GDM1 (cell line): Measurements from ENCODE around the gene RCAN2.

Experiments used
- DNase-seq: peaks from one replicate; lab custom pipeline; 2025; lab: John Stamatoyannopoulos, UW

The RCAN2 gene

GRCh38 chr6:46254331-46254730 is 236.9 kb downstream of the RCAN2 start:
- no peak for DNase-seq

DNA sequence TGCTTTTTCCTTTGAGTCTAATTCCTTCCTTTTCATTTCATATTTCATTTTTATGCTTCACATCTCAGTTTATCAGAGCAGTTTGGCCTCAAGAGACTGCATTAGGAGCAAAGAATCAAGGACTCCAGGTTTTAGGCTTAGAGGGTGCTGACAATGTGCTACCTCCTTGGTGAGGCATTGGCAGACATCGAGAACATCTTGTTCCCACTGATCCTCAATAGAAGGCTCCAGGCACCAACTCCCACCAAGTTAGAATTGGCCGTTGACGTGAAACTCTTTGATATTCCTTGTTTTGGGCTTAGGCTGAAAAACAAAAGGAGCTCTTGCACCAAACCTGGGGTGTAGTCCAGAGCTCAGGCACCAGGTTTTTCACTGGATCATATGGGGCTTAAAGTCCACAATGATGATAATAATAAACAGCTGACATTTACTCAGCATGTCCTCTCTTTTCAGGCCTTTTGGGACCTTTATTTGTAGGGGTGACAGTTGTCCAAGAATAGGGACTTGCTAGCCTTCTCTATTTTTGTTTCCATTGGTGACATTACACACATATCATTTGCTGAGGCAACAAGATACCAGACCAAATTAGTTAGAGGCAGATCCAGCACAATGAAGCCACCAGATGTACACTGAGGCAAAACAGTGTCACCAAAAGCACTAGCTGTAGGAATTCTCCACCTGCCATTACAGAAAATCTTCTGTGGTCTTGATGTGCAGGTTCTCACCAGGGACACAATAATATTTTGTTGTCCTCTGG is 239.5 kb downstream of the RCAN2 start:
- no peak for DNase-seq

- DNase-seq, result no peak
Measured at GRCh38 chr6:46248143-46248542, 243.1 kb downstream of the RCAN2 start.

DNA sequence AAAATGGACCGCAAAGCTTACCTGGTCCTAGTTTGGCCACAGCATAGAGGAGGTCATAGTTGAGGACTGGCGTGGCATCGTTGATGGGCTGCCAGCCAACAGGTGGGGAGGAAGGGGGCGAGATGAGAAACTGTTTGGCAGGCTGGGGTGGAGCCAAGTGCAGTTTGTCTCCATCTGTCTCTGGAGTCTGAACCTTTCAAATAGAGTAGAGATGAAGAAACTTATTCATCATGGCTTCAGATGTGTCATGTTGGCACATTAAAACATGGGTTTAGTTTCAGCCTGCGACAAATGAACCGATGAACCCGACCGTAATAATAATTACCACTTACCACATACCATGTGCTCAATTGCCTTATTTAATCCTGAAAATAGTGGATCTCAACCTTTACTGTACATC is 244.5 kb downstream of the RCAN2 start:
- DNase-seq, result no peak

GRCh38 chr6:46246081-46246480 is 245.2 kb downstream of the RCAN2 start:
- DNase-seq, result no peak

GRCh38 chr6:46244670-46245069 is 246.6 kb downstream of the RCAN2 start:
- DNase-seq, result no peak

DNA sequence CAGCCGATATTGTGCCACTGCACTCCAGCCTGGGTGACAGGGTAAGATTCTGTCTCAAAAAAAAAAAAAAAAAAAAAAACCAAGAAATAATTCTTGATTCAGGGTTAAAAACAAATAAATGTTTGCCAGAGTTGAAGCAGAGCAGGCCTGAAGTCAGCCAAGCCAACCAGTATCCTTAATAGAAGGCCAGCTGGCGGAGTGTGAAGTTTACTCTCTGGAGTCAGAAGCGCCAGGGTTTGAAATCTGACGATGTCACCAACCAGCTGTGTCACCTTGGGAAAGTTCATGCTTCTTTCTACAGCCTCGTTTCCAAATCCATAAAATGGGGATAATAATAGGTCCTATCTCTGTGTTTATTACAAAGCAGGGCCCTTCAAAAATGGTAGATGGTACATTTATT is 247.5 kb downstream of the RCAN2 start:
- DNase-seq, result no peak

DNA sequence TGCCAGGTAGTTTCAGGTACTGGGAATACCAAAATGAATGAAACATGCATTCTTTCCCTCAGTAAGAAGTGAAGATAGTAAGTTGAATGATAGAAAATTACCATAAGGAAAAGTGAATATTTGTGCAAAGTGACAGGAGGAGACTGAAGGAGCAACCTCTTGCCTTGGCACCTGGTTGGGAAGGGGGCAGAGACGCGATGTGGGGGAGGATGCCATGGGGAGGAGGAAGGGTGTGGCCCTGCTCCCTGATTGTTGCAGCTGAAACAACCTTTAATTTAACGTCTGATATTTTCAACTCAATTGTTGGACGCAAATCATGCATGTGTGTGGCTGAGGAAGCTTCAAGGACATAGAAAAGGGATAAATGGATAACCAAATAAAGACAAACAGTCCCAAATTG is 248.3 kb downstream of the RCAN2 start:
- no peak for DNase-seq

GRCh38 chr6:46240866-46241565 is 250.2 kb downstream of the RCAN2 start:
- no peak for DNase-seq

- no peak for DNase-seq
Measured at GRCh38 chr6:46236752-46237151, 254.5 kb downstream of the RCAN2 start.

DNA sequence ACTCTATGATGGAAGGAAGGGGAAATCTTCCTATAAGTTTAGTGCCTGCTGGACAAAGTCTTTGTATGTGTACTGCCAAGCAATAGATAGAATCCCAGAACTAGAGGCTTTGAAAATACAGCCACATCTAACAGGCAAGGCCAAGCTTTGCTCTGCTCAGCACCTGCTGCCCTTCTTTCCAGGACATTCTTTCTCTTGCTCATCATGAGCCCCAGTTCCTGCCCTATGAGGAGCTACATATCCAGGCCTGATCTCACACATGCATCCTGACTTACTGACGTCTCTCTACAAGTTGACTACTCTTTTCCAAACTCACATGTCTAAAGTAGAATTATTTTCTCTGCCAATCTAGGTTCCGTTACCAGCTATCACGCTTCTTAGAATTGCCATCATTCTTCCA is 256.0 kb downstream of the RCAN2 start:
- no peak for DNase-seq

- no peak for DNase-seq
Measured at GRCh38 chr6:46234700-46235099, 256.5 kb downstream of the RCAN2 start.

DNA sequence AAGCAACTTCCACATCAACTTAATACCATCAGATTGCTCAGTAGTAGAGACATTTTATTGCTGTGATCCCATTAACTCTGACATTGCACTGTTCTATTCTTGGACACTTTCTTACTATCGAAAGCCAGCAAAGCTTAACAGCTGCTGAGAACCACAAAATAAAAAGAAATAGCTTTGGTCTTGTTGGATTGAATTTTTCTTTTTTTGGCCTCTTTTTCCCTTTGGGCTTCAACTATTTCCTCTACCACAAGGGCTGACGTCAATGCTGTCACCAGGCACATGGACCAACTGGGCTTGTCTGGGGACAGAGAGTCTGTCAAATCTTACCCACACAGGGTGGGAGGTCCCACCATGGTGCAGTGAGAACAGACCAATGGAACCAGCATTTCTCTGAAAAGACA is 257.1 kb downstream of the RCAN2 start:
- DNase-seq, result no peak

GRCh38 chr6:46233129-46233528 is 258.1 kb downstream of the RCAN2 start:
- DNase-seq, result no peak

GRCh38 chr6:46222286-46222685 is 269.0 kb downstream of the RCAN2 start:
- DNase-seq, result no peak

- no peak for DNase-seq
Measured at GRCh38 chr6:46221222-46221793, 269.9 kb downstream of the RCAN2 start.

GRCh38 chr6:46220352-46221221 is 270.7 kb downstream of the RCAN2 start:
- no peak for DNase-seq

DNA sequence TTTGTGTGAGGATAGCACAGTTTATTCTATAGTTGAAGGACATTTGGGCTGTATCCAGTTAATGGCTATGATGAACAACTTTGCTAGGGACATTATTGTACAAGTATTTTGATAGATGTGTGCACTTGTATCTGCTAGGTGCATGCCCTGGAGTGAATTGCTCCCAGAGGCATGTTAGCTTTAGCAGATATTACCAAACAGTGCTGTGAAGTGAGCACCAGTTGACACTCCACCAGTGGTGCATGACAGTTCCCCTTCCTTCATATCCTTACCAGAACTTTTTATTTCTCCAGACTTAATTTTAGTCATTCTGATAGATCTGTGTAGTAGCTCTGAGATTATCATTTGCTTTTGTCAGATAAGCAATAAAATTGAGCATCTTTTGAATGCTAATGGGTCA is 271.6 kb downstream of the RCAN2 start:
- no peak for DNase-seq

- DNase-seq, result no peak
Measured at GRCh38 chr6:46218457-46218856, 272.8 kb downstream of the RCAN2 start.

- peak; percentile 16 for DNase-seq
Measured at GRCh38 chr6:46217671-46218131, 273.5 kb downstream of the RCAN2 start.

DNA sequence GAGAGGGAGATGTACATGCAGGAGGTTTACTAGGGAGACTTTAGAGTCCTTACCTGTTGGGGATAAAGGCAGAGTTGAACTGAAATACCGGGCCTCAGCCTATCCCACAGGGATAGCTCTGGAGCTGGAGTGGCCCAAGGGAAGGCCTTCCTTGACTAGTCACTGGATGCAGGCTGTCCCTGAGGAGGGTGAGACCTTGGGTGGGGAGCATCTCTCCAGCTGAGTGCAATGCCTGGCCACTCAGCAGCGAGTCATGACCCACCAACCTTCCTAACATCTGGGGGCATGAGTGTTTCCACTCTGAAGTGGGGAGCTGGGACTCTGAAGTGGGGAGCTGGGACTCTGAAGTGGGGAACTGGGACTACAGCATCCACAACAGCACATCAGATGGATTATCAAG is 274.4 kb downstream of the RCAN2 start:
- DNase-seq, result no peak

DNA sequence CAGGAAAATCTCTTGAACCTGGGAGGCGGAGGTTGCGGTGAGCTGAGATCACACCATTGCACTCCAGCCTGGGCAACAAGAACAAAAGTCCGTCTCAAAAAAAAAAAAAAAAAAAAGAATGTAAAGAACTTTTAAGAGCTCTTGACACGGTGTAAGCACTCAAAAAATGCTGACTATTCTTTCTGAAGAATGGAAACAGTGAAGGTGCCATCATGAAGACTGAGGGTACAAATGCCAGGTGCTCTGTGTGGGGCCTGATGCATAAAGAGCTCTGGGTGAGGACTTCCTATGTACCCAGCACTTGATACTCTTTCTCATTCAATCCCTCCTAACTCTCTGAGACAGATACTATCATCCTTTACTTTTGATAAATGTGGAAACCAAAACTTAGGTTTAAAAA is 275.5 kb downstream of the RCAN2 start:
- no peak for DNase-seq
